ENCODE results near the gene RBM4B. TPM values are rescaled to one million over a fixed set of nuclear protein-coding genes. Genes with fewer than 3 reads are reported as not detected.

Gene RBM4B
- total and polyA plus RNA-seq, 2 of the 13 experiments (the other 11 are each of a cell fraction or from before 2014, with no cell fraction given), result 25.8 to 32.4 TPM

- Histone ChIP-seq H3K4me3 (replicated peaks in 1 of 3; ENCODE audit: insufficient read depth in 1 of 3, low read depth in 2 of 3, low read length in 3 of 3) (no peak overlapping the region), H3K9me3 (ENCODE audit: low read length) (no peaks in the 10 kb centered on the region), H3K27me3 (ENCODE audit: control insufficient read depth in 1 of 2, insufficient read depth in 2 of 2, low read length in 2 of 2) (no peaks in the 10 kb centered on the region), H3K27ac (ENCODE audit: extremely low read length, insufficient read depth, low read length) (no peak overlapping the region), H3K79me2 (ENCODE audit: insufficient read depth, low read length) (no peaks in the 10 kb centered on the region), H4K20me1 (ENCODE audit: insufficient read depth, low read length) (no peaks in the 10 kb centered on the region), H3K36me3 (replicated peaks in 1 of 2; ENCODE audit: control insufficient read depth in 1 of 2, insufficient read depth in 2 of 2, low read length in 2 of 2) (no peaks in the 10 kb centered on the region), H3K9ac (ENCODE audit: insufficient read depth, low read depth, low read length) (no peak overlapping the region), H2AFZ (ENCODE audit: low read length) (no peak overlapping the region), H3K4me1 (ENCODE audit: insufficient read depth, low read length) (peaks cover 3% of the 10 kb centered on the region), H3K4me2 (ENCODE audit: low read depth, low read length) (no peak overlapping the region)
- CTCF ChIA-PET (ENCODE audit: low intra/inter-chr PET ratio, low total read pairs), result no interaction called here
- no TSS peak for BruUV-seq (replicated peaks)
- WGBS (ENCODE audit: low lambda C conversion rate), result 83% methylated on average over 8 of the region's 9 CpGs
- no peak for DNase-seq (ENCODE audit: low spot score)
- in situ Hi-C loops (cut with HindIII; ENCODE audit: extremely low pct_ligation_motif_present, low pct_unique_long_range_greater_than_20kb), result no loop called here
- intact Hi-C loops (cut with micrococcal nuclease; ENCODE audit: unreplicated experiment), result no loop called here
- no peak for ATAC-seq
- no peak for TF ChIP-seq ZNF335 (CRISPR knock-in tag; IDR thresholded peaks at IDR 0.05)
- TF ChIP-seq SAP130 (CRISPR knock-in tag; IDR thresholded peaks at IDR 0.05; ENCODE audit: low read depth), result no peak
- TF ChIP-seq CBFB (CRISPR knock-in tag; IDR thresholded peaks at IDR 0.05), result no peak
- no peak for TF ChIP-seq MBD4 (IDR thresholded peaks at IDR 0.05; ENCODE audit: borderline replicate concordance, low read length)
- TF ChIP-seq, protein P1, sequence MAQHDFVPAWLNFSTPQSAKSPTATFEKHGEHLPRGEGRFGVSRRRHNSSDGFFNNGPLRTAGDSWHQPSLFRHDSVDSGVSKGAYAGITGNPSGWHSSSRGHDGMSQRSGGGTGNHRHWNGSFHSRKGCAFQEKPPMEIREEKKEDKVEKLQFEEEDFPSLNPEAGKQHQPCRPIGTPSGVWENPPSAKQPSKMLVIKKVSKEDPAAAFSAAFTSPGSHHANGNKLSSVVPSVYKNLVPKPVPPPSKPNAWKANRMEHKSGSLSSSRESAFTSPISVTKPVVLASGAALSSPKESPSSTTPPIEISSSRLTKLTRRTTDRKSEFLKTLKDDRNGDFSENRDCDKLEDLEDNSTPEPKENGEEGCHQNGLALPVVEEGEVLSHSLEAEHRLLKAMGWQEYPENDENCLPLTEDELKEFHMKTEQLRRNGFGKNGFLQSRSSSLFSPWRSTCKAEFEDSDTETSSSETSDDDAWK (CRISPR knock-in tag; IDR thresholded peaks at IDR 0.05), result no peak
- TF ChIP-seq ZNF737 (CRISPR knock-in tag; IDR thresholded peaks at IDR 0.05; ENCODE audit: borderline replicate concordance), result no peak
- TF ChIP-seq SP5 (CRISPR knock-in tag; IDR thresholded peaks at IDR 0.05; ENCODE audit: borderline replicate concordance, low read depth), result no peak
- TF ChIP-seq GATA4 (IDR thresholded peaks at IDR 0.05; ENCODE audit: borderline replicate concordance, low read depth), result no peak
- no peak for TF ChIP-seq GZF1 (CRISPR knock-in tag; IDR thresholded peaks at IDR 0.05)
- TF ChIP-seq JARID2 (CRISPR knock-in tag; IDR thresholded peaks at IDR 0.05; ENCODE audit: insufficient replicate concordance), result no peak
- no peak for TF ChIP-seq ZNF343 (CRISPR knock-in tag; IDR thresholded peaks at IDR 0.05)
- TF ChIP-seq KAT2B (IDR thresholded peaks at IDR 0.05; ENCODE audit: borderline replicate concordance, low read depth, low read length), result no peak
- no peak for TF ChIP-seq ZSCAN20 (CRISPR knock-in tag; IDR thresholded peaks at IDR 0.05; ENCODE audit: borderline replicate concordance)
- TF ChIP-seq CERS6 (CRISPR knock-in tag; IDR thresholded peaks at IDR 0.05), result no peak
- TF ChIP-seq PHF5A (CRISPR knock-in tag; IDR thresholded peaks at IDR 0.05; ENCODE audit: low read depth, unreplicated experiment), result no peak
- TF ChIP-seq, protein P2, sequence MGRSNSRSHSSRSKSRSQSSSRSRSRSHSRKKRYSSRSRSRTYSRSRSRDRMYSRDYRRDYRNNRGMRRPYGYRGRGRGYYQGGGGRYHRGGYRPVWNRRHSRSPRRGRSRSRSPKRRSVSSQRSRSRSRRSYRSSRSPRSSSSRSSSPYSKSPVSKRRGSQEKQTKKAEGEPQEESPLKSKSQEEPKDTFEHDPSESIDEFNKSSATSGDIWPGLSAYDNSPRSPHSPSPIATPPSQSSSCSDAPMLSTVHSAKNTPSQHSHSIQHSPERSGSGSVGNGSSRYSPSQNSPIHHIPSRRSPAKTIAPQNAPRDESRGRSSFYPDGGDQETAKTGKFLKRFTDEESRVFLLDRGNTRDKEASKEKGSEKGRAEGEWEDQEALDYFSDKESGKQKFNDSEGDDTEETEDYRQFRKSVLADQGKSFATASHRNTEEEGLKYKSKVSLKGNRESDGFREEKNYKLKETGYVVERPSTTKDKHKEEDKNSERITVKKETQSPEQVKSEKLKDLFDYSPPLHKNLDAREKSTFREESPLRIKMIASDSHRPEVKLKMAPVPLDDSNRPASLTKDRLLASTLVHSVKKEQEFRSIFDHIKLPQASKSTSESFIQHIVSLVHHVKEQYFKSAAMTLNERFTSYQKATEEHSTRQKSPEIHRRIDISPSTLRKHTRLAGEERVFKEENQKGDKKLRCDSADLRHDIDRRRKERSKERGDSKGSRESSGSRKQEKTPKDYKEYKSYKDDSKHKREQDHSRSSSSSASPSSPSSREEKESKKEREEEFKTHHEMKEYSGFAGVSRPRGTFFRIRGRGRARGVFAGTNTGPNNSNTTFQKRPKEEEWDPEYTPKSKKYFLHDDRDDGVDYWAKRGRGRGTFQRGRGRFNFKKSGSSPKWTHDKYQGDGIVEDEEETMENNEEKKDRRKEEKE (IDR thresholded peaks at IDR 0.05), result no peak
- no peak for TF ChIP-seq ZNF644 (CRISPR knock-in tag; IDR thresholded peaks at IDR 0.05; ENCODE audit: low read depth)
- no peak for TF ChIP-seq KLF15 (CRISPR knock-in tag; IDR thresholded peaks at IDR 0.05; ENCODE audit: borderline replicate concordance)
- POLR2A ChIA-PET, result no interaction called here
- no peak for FAIRE-seq
These were observed 29.3 kb upstream of the RBM4B start for GRCh38 chr11:66706989-66707388.

Measured in HepG2 (cell line).